OCI-LY1 (cell line): ENCODE results near the gene NXN.

Experiments
- CTCF ChIP-seq: fragments of 200-600 bp; sonication (generic), shearing (Covaris generic); IDR thresholded peaks from 2 replicates; pipeline ENCODE4 v1.5.1; 2017; ENCODE audit warnings: mild to moderate bottlenecking, antibody characterized with exemption, low read length, moderate library complexity, mixed read lengths
- EZH2 ChIP-seq: fragments of 200-600 bp; sonication (generic), shearing (Covaris generic); IDR thresholded peaks from 2 replicates; pipeline ENCODE4 v1.8.0; 2017; ENCODE audit warnings: borderline replicate concordance, mixed run types, mild to moderate bottlenecking, antibody characterized with exemption, low read length, moderate library complexity, mixed read lengths

- TF ChIP-seq EZH2 = no peak
- TF ChIP-seq CTCF = no peak
These were observed 160.3 kb downstream of the NXN start for GRCh38 chr17:819251-819650.
